Stimulated activated CD4-positive, alpha-beta T cell treated with anti-CD3 and anti-CD28 coated beads, Interleukin-2, amount 100 ng/mL, for 48 hours (primary cell): ENCODE data around the gene ZNF70.

Experiments
- DNase-seq, 2 donors: peaks; one replicate each; pipeline ENCODE4 v3.0.0-alpha.2; 2020

ZNF70 gene

GRCh38 chr22:23715806-23716375 lies 35.0 kb downstream of the ZNF70 start:
- DNase-seq: no peak

GRCh38 chr22:23714596-23715578 lies 36.0 kb downstream of the ZNF70 start:
- DNase-seq: no peak

GRCh38 chr22:23713696-23714595 lies 37.0 kb downstream of the ZNF70 start:
- no peak for DNase-seq

GRCh38 chr22:23712256-23712655 lies 38.7 kb downstream of the ZNF70 start:
- no peak for DNase-seq

GRCh38 chr22:23709107-23709506 lies 41.8 kb downstream of the ZNF70 start:
- no peak for DNase-seq

- no peak for DNase-seq
These were observed 42.6 kb downstream of the ZNF70 start for GRCh38 chr22:23708270-23708669.

GRCh38 chr22:23705358-23705757 lies 45.6 kb downstream of the ZNF70 start:
- peak in 1 of 2 donors; percentile 25 for DNase-seq

- DNase-seq: no peak
These were observed 46.1 kb downstream of the ZNF70 start for GRCh38 chr22:23704829-23705228.

GRCh38 chr22:23704062-23704461 lies 46.9 kb downstream of the ZNF70 start:
- DNase-seq: no peak

- no peak for DNase-seq
These were observed 50.2 kb downstream of the ZNF70 start for GRCh38 chr22:23700706-23701105.

- DNase-seq: no peak
These were observed 52.2 kb downstream of the ZNF70 start for GRCh38 chr22:23698673-23699235.

- no peak for DNase-seq
These were observed 52.8 kb downstream of the ZNF70 start for GRCh38 chr22:23698094-23698493.

GRCh38 chr22:23697031-23697970 lies 53.6 kb downstream of the ZNF70 start:
- DNase-seq: no peak

GRCh38 chr22:23696326-23696851 lies 54.5 kb downstream of the ZNF70 start:
- DNase-seq: peak; percentile 60 to 61

GRCh38 chr22:23695571-23696325 lies 55.2 kb downstream of the ZNF70 start:
- DNase-seq: no peak

GRCh38 chr22:23695141-23695540 lies 55.8 kb downstream of the ZNF70 start:
- DNase-seq: no peak

GRCh38 chr22:23693979-23694680 lies 56.8 kb downstream of the ZNF70 start:
- DNase-seq: no peak

GRCh38 chr22:23692598-23693291 lies 58.2 kb downstream of the ZNF70 start:
- DNase-seq: no peak

- DNase-seq: no peak
These were observed 59.0 kb downstream of the ZNF70 start for GRCh38 chr22:23691748-23692423.
